ENCODE data around the gene UBE2E3. TPM values are rescaled to one million over a fixed set of nuclear protein-coding genes. Genes with fewer than 3 reads are reported as not detected.

The UBE2E3 gene
- total and polyA plus RNA-seq, 8 donors = 11.9 to 560 (median 83.8) TPM

GRCh38 chr2:180953550-180953949 lies 26.9 kb upstream of the UBE2E3 start:
- Histone ChIP-seq H3K36me3 (no peaks in the 10 kb centered on the region), H3K4me1 (no peaks in the 10 kb centered on the region), H3K9me3 (no peaks in the 10 kb centered on the region), H3K27me3 (no peaks in the 10 kb centered on the region), H3K27ac (no peak overlapping the region), H3K4me3 (no peak overlapping the region)
- intact Hi-C loops (cut with DNase I; ENCODE audit: low total_unique reads) = no loop called here
- TF ChIP-seq POLR2A (IDR thresholded peaks at IDR 0.05) (no peak), CTCF (IDR thresholded peaks at IDR 0.05) (no peak), POLR2AphosphoS5 (IDR thresholded peaks at IDR 0.05) (no peak), EP300 (IDR thresholded peaks at IDR 0.05) (no peak)
- no peak for DNase-seq

GRCh38 chr2:180955101-180955500 lies 25.3 kb upstream of the UBE2E3 start:
- Histone ChIP-seq H3K27ac (no peak overlapping the region), H3K4me3 (no peak overlapping the region), H3K4me1 (no peaks in the 10 kb centered on the region), H3K36me3 (no peaks in the 10 kb centered on the region), H3K9me3 (no peaks in the 10 kb centered on the region), H3K27me3 (no peaks in the 10 kb centered on the region)
- TF ChIP-seq EP300 (IDR thresholded peaks at IDR 0.05) = no peak
- no peak for TF ChIP-seq CTCF (IDR thresholded peaks at IDR 0.05)
- no peak for TF ChIP-seq POLR2AphosphoS5 (IDR thresholded peaks at IDR 0.05)
- TF ChIP-seq POLR2A (IDR thresholded peaks at IDR 0.05) = no peak
- DNase-seq = no peak
- intact Hi-C loops (cut with DNase I; ENCODE audit: low total_unique reads) = no loop called here

GRCh38 chr2:180959787-180960186 lies 20.6 kb upstream of the UBE2E3 start:
- Histone ChIP-seq H3K36me3 (no peaks in the 10 kb centered on the region), H3K4me1 (no peaks in the 10 kb centered on the region), H3K4me3 (no peak overlapping the region), H3K27ac (no peak overlapping the region), H3K9me3 (no peaks in the 10 kb centered on the region), H3K27me3 (no peaks in the 10 kb centered on the region)
- TF ChIP-seq CTCF (IDR thresholded peaks at IDR 0.05) (no peak), POLR2AphosphoS5 (IDR thresholded peaks at IDR 0.05) (no peak), EP300 (IDR thresholded peaks at IDR 0.05) (no peak), POLR2A (IDR thresholded peaks at IDR 0.05) (no peak)
- DNase-seq = no peak
- intact Hi-C loops (cut with DNase I; ENCODE audit: low total_unique reads) = no loop called here
- 73 to 91% (median 83%) methylated on average over 1 of the region's 1 CpG for WGBS, 5 donors

- DNase-seq = no peak
- Histone ChIP-seq H3K4me3 (no peak overlapping the region), H3K36me3 (no peaks in the 10 kb centered on the region), H3K9me3 (no peaks in the 10 kb centered on the region), H3K27me3 (no peaks in the 10 kb centered on the region), H3K4me1 (no peaks in the 10 kb centered on the region), H3K27ac (no peak overlapping the region)
- intact Hi-C loops (cut with DNase I; ENCODE audit: low total_unique reads) = no loop called here
- no peak for TF ChIP-seq POLR2A (IDR thresholded peaks at IDR 0.05)
- no peak for TF ChIP-seq POLR2AphosphoS5 (IDR thresholded peaks at IDR 0.05)
- no peak for TF ChIP-seq EP300 (IDR thresholded peaks at IDR 0.05)
- no peak for TF ChIP-seq CTCF (IDR thresholded peaks at IDR 0.05)
- WGBS, 5 donors = 84 to 90% (median 87%) methylated on average over 3 of the region's 3 CpGs
These were observed 19.4 kb upstream of the UBE2E3 start for GRCh38 chr2:180960982-180961381.
